ENCODE measurements around the gene DCUN1D2.

GRCh38 chr13:113468029-113468428, 22.5 kb downstream of the DCUN1D2 start:
- no peak for TF ChIP-seq CTCF (IDR thresholded peaks at IDR 0.05)
- no peak for TF ChIP-seq POLR2A (IDR thresholded peaks at IDR 0.05)
- no peak for TF ChIP-seq EP300 (IDR thresholded peaks at IDR 0.05)

Measured in ovary (tissue), 3 donors.